Measurements from ENCODE around the gene ERICH6B.

Gene ERICH6B

GRCh38 chr13:45584816-45585215 is 30.7 kb downstream of the ERICH6B start:
- H3K4me3 ChIP-seq (replicated peaks; ENCODE audit: insufficient read depth, low read length) = no peak overlapping the region
- DNase-seq (ENCODE audit: low read depth in 1 of 2, low spot score in 1 of 2) = peak in 1 of 2 experiments; percentile 1
- no peaks in the 10 kb centered on the region for H3K27me3 ChIP-seq (ENCODE audit: insufficient read depth, poor library complexity, severe bottlenecking)
- TF ChIP-seq CTCF (IDR thresholded peaks at IDR 0.05; ENCODE audit: insufficient read depth, low read length) (no peak), REST (IDR thresholded peaks at IDR 0.05; ENCODE audit: insufficient replicate concordance, low read depth) (no peak), SPI1 (IDR thresholded peaks at IDR 0.05; ENCODE audit: borderline replicate concordance, low read depth) (no peak; the same call in 1 of the 2 replicates)
- H3K27ac ChIP-seq (replicated peaks) = no peak overlapping the region

GRCh38 chr13:45582408-45583076 is 33.0 kb downstream of the ERICH6B start:
- TF ChIP-seq POLR2AphosphoS5 (IDR thresholded peaks at IDR 0.05; ENCODE audit: low read depth) = no peak
- no peak for TF ChIP-seq REST (IDR thresholded peaks at IDR 0.05; ENCODE audit: insufficient replicate concordance, low read depth)
- no peak for TF ChIP-seq GABPA (IDR thresholded peaks at IDR 0.05; ENCODE audit: low read depth)
- TF ChIP-seq SPI1 (IDR thresholded peaks at IDR 0.05; ENCODE audit: borderline replicate concordance, low read depth) = no peak
- no peak for TF ChIP-seq CTCF (IDR thresholded peaks at IDR 0.05; ENCODE audit: insufficient read depth, low read length)
- DNase-seq (ENCODE audit: low read depth in 1 of 2, low spot score in 1 of 2) = no peak

GRCh38 chr13:45576466-45576865 is 39.1 kb downstream of the ERICH6B start:
- no peak for DNase-seq (ENCODE audit: low read depth in 1 of 2, low spot score in 1 of 2)
- Histone ChIP-seq H3K4me3 (replicated peaks; ENCODE audit: insufficient read depth, low read length) (no peak overlapping the region), H3K27me3 (ENCODE audit: insufficient read depth, poor library complexity, severe bottlenecking) (peaks cover 2% of the 10 kb centered on the region), H3K27ac (replicated peaks) (no peak overlapping the region)
- TF ChIP-seq POLR2AphosphoS5 (IDR thresholded peaks at IDR 0.05; ENCODE audit: low read depth) (no peak), REST (IDR thresholded peaks at IDR 0.05; ENCODE audit: insufficient replicate concordance, low read depth) (no peak), SPI1 (IDR thresholded peaks at IDR 0.05; ENCODE audit: borderline replicate concordance, low read depth) (no peak), GABPA (IDR thresholded peaks at IDR 0.05; ENCODE audit: low read depth) (no peak), CTCF (IDR thresholded peaks at IDR 0.05; ENCODE audit: insufficient read depth, low read length) (no peak)

More at GRCh38 chr13:45582408-45583076, 33.0 kb downstream of the ERICH6B start:
- Histone ChIP-seq H3K27ac (replicated peaks) (no peak overlapping the region), H3K27me3 (ENCODE audit: insufficient read depth, poor library complexity, severe bottlenecking) (no peaks in the 10 kb centered on the region), H3K4me3 (replicated peaks; ENCODE audit: insufficient read depth, low read length) (no peak overlapping the region)
